GM19463 (cell line): ENCODE measurements around the gene DDX10.
A peak's percentile ranks its signal among the peaks of the same experiment; 100 is the strongest.

ENCODE experiments used
- ATAC-seq: cut with Tn5 transposase; IDR thresholded peaks from one replicate; pipeline ENCODE4 v1.9.1; 2021; ENCODE audit warnings: mild to moderate bottlenecking, moderate library complexity; ENCODE audit not compliant: unreplicated experiment

The DDX10 gene

DNA sequence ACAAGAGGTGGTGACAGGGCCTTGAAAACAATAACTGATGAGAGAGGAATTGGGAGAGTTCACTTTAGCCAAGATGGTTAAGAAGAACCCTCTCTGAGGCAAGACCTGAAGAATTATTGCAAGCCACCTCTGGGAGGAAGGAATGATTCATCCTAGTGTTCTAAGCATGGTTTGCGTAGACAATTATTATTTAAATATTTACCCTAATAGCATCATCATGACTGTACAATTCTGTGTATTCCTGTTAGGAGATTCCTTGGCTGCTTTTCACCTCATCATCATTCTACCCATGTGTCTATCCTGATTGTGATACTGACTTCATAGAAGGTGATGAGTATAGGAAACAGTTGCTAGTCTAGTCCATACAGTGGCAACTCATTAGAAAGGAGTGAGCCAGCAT is 264.4 kb downstream of the DDX10 start:
- ATAC-seq = no peak

- ATAC-seq = no peak
These were observed 266.3 kb downstream of the DDX10 start for GRCh38 chr11:108931168-108931567.

DNA sequence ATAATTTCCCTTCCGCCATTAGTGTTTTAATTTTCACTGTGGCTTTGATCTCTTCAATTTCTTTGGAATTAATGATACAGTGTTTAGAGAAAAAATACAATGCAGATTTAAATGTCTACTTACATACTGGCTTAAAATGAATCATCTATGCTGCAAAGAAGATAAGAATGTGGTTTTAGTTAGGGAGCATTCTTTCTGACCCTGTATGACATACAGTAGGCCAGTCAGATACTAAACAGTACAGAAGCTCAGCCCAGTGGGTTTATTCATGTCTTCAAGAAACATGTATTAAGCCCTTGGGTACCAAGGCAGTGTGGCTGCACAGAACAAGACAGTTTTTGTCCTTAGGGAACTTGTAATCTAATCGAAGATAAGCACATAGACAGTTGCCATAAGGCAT is 268.8 kb downstream of the DDX10 start:
- ATAC-seq = no peak

DNA sequence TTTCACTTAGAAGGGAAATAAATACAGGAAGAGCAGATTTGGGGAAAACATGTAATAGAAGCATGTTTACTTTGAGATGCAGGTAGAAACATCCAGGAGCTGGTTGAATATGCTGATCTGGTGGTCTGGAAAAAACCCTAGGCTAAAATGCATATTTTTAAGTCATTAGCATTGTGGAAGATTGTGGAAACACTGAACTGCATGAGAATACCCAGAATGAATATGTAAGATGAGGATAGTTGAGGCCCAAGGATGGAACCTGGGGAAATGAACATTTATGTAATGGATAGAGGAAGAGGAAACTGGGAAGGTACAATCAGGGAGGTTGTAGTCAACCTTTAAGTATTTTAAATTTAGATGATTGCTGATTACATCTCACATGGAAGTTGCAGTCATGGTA is 269.4 kb downstream of the DDX10 start:
- no peak for ATAC-seq

DNA sequence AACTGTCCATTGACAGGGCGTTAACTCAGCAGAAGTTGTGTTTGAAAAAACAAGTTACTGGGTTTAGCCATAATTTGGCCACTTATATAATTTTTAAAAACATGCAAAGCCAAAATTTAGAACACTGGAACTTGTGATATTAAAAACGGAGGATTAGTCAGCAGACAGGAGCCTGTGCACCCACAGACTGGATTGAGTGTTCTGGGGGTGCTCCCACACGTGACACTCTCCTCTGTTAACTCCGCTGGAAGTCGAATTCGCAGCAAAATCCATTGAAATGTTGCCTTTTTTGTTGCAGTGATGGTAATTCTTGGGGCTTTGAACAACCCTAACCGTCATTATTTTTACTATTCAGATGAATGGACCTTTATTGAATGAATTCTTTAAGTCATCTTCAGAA is 269.8 kb downstream of the DDX10 start:
- ATAC-seq = no peak

DNA sequence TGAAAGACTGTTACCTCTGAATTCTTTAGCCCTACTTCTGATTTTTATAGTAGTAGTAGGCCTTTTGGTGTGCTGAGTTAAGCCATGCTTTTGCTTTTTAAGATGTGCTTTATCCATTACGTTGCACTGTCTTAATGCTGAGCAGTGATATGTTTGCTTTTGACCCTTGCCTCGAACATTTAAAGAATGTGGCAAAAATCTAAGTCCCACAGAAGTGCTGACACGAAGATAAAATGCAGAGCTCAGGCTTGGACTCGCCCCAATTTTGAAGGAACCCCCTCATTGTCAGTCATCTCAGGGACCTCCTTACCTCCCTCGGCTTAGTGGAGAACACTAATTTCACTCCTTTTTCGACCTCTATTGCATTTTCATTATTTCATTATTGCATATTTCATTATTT is 272.9 kb downstream of the DDX10 start:
- ATAC-seq = no peak

GRCh38 chr11:108938604-108939003 is 273.7 kb downstream of the DDX10 start:
- no peak for ATAC-seq

DNA sequence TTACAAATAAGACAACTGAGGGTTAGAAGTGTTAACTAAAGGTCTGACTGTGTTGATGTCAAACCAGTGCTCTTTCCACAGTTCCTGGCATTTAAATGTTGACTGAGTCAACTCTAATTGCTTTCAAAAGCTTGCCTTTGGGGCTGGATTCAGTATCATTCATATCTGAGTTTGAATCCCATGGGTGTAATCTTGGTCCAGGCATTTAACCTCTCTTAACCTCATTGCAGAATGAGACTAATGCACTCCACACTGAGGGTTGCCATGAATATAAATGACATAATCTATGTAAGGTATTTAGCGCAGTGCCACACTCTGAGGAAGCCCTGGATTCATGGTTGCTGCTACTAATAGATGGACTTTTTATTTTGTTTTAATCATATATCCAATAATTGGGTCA is 274.3 kb downstream of the DDX10 start:
- ATAC-seq = no peak

GRCh38 chr11:108943853-108944252 is 279.0 kb downstream of the DDX10 start:
- no peak for ATAC-seq

- ATAC-seq = no peak
These were observed 279.8 kb downstream of the DDX10 start for GRCh38 chr11:108944471-108945178.

DNA sequence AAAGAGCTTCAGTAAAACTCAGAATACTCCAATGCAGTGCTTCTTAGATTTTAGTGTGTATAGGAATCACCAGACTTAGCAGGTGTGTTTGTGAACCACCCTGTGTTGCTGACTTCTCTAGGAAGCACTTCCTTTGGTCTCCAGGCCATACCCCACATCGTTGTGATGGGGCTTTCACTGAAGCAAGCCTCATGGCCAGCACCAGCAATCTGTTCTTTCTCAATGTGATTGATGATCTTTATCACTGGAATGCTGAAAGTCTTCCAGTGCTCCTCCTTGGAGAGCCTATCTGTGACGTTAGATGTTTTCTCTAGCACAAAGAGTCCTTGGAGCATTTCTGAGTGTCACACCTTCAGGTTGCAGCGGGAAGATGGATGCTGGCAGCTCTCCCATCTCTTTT is 280.5 kb downstream of the DDX10 start:
- ATAC-seq = no peak

DNA sequence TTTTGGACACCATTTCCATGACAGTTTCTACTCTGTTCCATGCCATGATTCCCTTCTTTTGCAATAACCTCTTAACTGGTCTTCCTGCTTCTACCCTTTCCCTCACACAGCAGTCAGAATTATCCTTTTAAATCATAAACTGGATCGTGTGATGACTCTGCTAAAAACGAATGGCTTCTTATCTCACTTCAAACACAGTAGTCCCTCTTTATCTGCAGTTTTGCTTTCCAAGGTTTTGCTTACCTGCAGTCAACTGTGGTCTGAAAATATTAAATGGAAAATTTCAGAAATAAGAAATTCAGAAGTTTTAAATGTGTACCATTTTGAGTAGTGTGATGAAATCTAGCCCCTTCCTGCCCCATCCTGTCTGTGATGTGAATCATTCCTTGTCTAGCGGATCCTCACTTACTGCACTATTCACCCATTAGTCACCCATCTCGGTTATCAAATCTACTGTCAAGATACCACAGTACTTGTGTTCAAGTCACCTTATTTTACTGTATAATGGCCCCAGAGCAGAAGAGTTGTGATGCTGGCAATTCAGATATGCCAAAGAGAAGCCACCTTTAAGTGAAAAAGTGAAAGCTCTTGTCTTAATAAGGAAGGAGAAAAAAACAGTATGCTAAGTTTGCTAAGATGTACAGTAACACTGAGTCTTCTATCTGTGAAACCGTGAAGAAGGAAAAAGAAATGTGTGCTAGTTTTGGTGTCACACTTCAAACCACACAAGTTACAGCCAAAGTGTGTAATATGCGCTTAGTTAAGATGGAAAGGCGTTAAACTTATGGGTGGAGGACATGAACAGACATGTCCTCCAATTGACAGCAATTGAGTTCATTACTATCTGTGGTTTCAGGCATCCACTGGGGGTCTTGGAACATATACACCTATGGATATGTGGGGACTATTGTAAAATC is 283.0 kb downstream of the DDX10 start:
- ATAC-seq = no peak

GRCh38 chr11:108958368-108959104 is 293.7 kb downstream of the DDX10 start:
- ATAC-seq = peak; percentile 85

- no peak for ATAC-seq
These were observed 294.4 kb downstream of the DDX10 start for GRCh38 chr11:108959105-108959761.

GRCh38 chr11:108959874-108960273 is 295.0 kb downstream of the DDX10 start:
- no peak for ATAC-seq

DNA sequence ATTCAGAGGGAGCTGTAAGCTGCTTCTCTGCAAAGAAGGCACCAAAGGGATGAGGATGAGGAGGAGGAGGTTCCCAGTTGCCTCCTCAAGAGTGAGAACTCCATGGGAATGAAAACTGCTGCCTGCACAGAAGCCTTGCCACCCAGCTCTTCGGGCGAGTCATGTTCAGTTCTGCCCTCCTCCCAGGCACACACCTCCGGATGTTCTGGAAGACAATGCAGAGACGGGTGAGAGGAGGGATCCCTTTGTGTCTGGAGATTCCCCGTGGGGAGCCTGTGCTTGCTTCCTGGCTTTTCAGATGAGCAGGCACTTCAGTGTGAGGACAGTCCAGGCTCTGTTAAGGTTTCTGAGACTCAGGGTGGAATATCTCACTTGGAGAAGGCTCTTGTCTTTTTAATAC is 295.6 kb downstream of the DDX10 start:
- ATAC-seq = no peak

- no peak for ATAC-seq
These were observed 296.2 kb downstream of the DDX10 start for GRCh38 chr11:108961095-108961494.

GRCh38 chr11:108963118-108963517 is 298.2 kb downstream of the DDX10 start:
- ATAC-seq = no peak

GRCh38 chr11:108965306-108966001 is 300.6 kb downstream of the DDX10 start:
- no peak for ATAC-seq

GRCh38 chr11:108966206-108966605 is 301.3 kb downstream of the DDX10 start:
- no peak for ATAC-seq
